H1 (cell line): ENCODE results near the gene WNT11. TPM values are rescaled to one million over a fixed set of nuclear protein-coding genes. Genes with fewer than 3 reads are reported as not detected.

Experiments
- CTCF ChIA-PET: fragments of 300-600 bp; sonication (Branson Sonifier 250); formaldehyde crosslinking; loops from one replicate; lab custom pipeline; 2021; ENCODE audit not compliant: partially characterized antibody; lab: Charles Lee
- POLR2A ChIA-PET: fragments of 300-600 bp; sonication (Branson Sonifier 250); formaldehyde crosslinking; loops from one replicate; lab custom pipeline; 2021; ENCODE audit warnings: inconsistent platforms; ENCODE audit not compliant: partially characterized antibody; lab: Charles Lee
- DNase-seq, 2 experiments: peaks; one replicate each; pipeline versions ENCODE4 v3.0.0 to v3.0.0-alpha.2; 2010 to 2022; ENCODE audit warnings: low spot score in 2 of 2, low read depth in 1 of 2, mixed read lengths in 1 of 2
- FAIRE-seq: peaks from 2 replicates; lab custom pipeline; 2011; peaks lifted over from hg19 to GRCh38; lab: Jason Lieb, UNC
- H2AFZ ChIP-seq: 2 replicates; pipeline ENCODE4 v1.8.1; 2012; ENCODE audit warnings: low read length, inconsistent platforms
- H2AK5ac ChIP-seq: 2 replicates; pipeline ENCODE4 v1.6.1; 2013; ENCODE audit warnings: low read depth, low read length
- H2BK120ac ChIP-seq: replicated peaks from 2 replicates; pipeline ENCODE3; 2013; ENCODE audit warnings: low read depth, low read length, inconsistent platforms
- H2BK12ac ChIP-seq: 2 replicates; pipeline ENCODE4 v1.6.1; 2013; ENCODE audit warnings: low read depth, low read length
- H2BK15ac ChIP-seq: 2 replicates; pipeline ENCODE4 v1.6.1; 2013; ENCODE audit warnings: low read length
- H2BK20ac ChIP-seq: 2 replicates; pipeline ENCODE4 v1.6.1; 2013; ENCODE audit warnings: low read length
- H2BK5ac ChIP-seq: 2 replicates; pipeline ENCODE4 v1.6.1; 2013; ENCODE audit warnings: low read depth, low read length
- H3K14ac ChIP-seq: 2 replicates; pipeline ENCODE4 v1.6.1; 2013; ENCODE audit warnings: inconsistent platforms; ENCODE audit not compliant: insufficient read length
- H3K18ac ChIP-seq: 2 replicates; pipeline ENCODE4 v1.6.1; 2013; ENCODE audit warnings: low read length; ENCODE audit errors: extremely low read depth
- H3K23ac ChIP-seq: 2 replicates; pipeline ENCODE4 v1.6.1; 2013; ENCODE audit warnings: inconsistent platforms; ENCODE audit not compliant: insufficient read length
- H3K23me2 ChIP-seq: 2 replicates; pipeline ENCODE4 v1.6.1; 2013; ENCODE audit warnings: low read depth, low read length
- H3K27ac ChIP-seq: 2 replicates; pipeline ENCODE4 v1.6.1; 2011; ENCODE audit warnings: low read depth, low read length, inconsistent platforms
- H3K27me3 ChIP-seq, 4 experiments: replicated peaks in 1 of 4; 1 replicate in 1 of 4; 2 replicates in 3 of 4; pipeline versions ENCODE4 v1.6.1 to v1.8.1; 2011 to 2013; ENCODE audit warnings: low read length in 3 of 4, mild to moderate bottlenecking in 3 of 4, inconsistent platforms in 2 of 4, mixed read lengths in 2 of 4, moderate library complexity in 1 of 4; ENCODE audit not compliant: control insufficient read depth in 3 of 4, insufficient read depth in 3 of 4; ENCODE audit errors: extremely low read depth in 1 of 4
- H3K36me3 ChIP-seq, 4 experiments: 2 replicates each; pipeline versions ENCODE4 v1.6.1 to v1.8.1; 2011 to 2013; ENCODE audit warnings: mild to moderate bottlenecking in 4 of 4, low read length in 3 of 4, moderate library complexity in 2 of 4, control low read depth in 1 of 4, inconsistent platforms in 1 of 4; ENCODE audit not compliant: insufficient read depth in 4 of 4, control insufficient read depth in 2 of 4
- H3K4ac ChIP-seq: replicated peaks from 2 replicates; pipeline ENCODE3; 2013; ENCODE audit warnings: low read length, low read depth, mixed read lengths, inconsistent platforms; ENCODE audit not compliant: insufficient read length
- H3K4me1 ChIP-seq, 4 experiments: replicated peaks in 1 of 4; 1 replicate in 1 of 4; 2 replicates in 3 of 4; pipeline versions ENCODE4 v1.6.1 to v1.8.1; 2011 to 2013; ENCODE audit warnings: low read length in 3 of 4, inconsistent platforms in 2 of 4, mixed read lengths in 1 of 4; ENCODE audit not compliant: insufficient read depth in 4 of 4, control insufficient read depth in 3 of 4
- H3K4me2 ChIP-seq, 2 experiments: 2 replicates each; pipeline versions ENCODE4 v1.6.1 to v1.8.1; 2011 to 2013; ENCODE audit warnings: low read depth in 2 of 2, low read length in 2 of 2, control low read depth in 1 of 2, inconsistent platforms in 1 of 2, mild to moderate bottlenecking in 1 of 2; ENCODE audit not compliant: insufficient read depth in 1 of 2
- H3K4me3 ChIP-seq, 4 experiments: fragments of 200-600, 300-600 bp in 1 of 4; sonication (generic), shearing (Covaris generic), sonication (Bioruptor Twin) in 1 of 4; 2 replicates each; pipeline versions ENCODE4 v1.5.1 to v1.8.1; 2011 to 2016; ENCODE audit warnings: low read length in 4 of 4, low read depth in 3 of 4, control low read depth in 2 of 4, inconsistent platforms in 2 of 4, mild to moderate bottlenecking in 2 of 4, mixed read lengths in 1 of 4, moderate library complexity in 1 of 4; ENCODE audit not compliant: insufficient read depth in 2 of 4; ENCODE audit errors: extremely low read depth in 1 of 4
- H3K56ac ChIP-seq: replicated peaks from 2 replicates; pipeline ENCODE3; 2013; ENCODE audit warnings: low read depth, mild to moderate bottlenecking, mixed read lengths, low read length, inconsistent platforms; ENCODE audit not compliant: insufficient read length
- H3K79me1 ChIP-seq: 2 replicates; pipeline ENCODE4 v1.6.1; 2013; ENCODE audit warnings: low read depth, low read length, control low read depth
- H3K79me2 ChIP-seq, 2 experiments: 2 replicates each; pipeline versions ENCODE4 v1.6.1 to v1.8.1; 2012 to 2013; ENCODE audit warnings: low read length in 2 of 2, mild to moderate bottlenecking in 2 of 2, inconsistent platforms in 1 of 2; ENCODE audit not compliant: insufficient read depth in 2 of 2, control insufficient read depth in 1 of 2
- H3K9ac ChIP-seq, 4 experiments: replicated peaks in 1 of 4; 1 replicate in 1 of 4; 2 replicates in 3 of 4; pipeline versions ENCODE4 v1.6.1 to v1.8.1; 2011 to 2013; ENCODE audit warnings: low read depth in 3 of 4, low read length in 3 of 4, control low read depth in 2 of 4, mild to moderate bottlenecking in 2 of 4, moderate library complexity in 2 of 4, inconsistent platforms in 1 of 4; ENCODE audit errors: extremely low read depth in 1 of 4
- H3K9me3 ChIP-seq, 2 experiments: 2 replicates each; pipeline versions ENCODE4 v1.6.1 to v1.8.1; 2012 to 2013; ENCODE audit warnings: mild to moderate bottlenecking in 2 of 2, moderate library complexity in 2 of 2, control low read depth in 1 of 2, inconsistent platforms in 1 of 2, low read depth in 1 of 2, low read length in 1 of 2, mixed read lengths in 1 of 2; ENCODE audit not compliant: insufficient read depth in 2 of 2
- H4K20me1 ChIP-seq, 2 experiments: replicated peaks in 1 of 2; 2 replicates each; pipeline versions ENCODE3 to v1.8.1; 2011 to 2013; ENCODE audit warnings: inconsistent platforms in 2 of 2, low read length in 2 of 2, mild to moderate bottlenecking in 1 of 2; ENCODE audit not compliant: insufficient read depth in 2 of 2, control insufficient read depth in 1 of 2
- H4K5ac ChIP-seq: 2 replicates; pipeline ENCODE4 v1.6.1; 2013; ENCODE audit warnings: low read length, low read depth, mixed read lengths, inconsistent platforms; ENCODE audit not compliant: insufficient read length
- H4K8ac ChIP-seq: 2 replicates; pipeline ENCODE4 v1.8.0; 2013; ENCODE audit warnings: mild to moderate bottlenecking, moderate library complexity, low read length, inconsistent platforms; ENCODE audit not compliant: insufficient read depth; ENCODE audit errors: extremely low read depth
- H4K91ac ChIP-seq: replicated peaks from 2 replicates; pipeline ENCODE3; 2013; ENCODE audit warnings: low read length, mixed read lengths, inconsistent platforms; ENCODE audit not compliant: insufficient read length
- BACH1 ChIP-seq: IDR thresholded peaks from 2 replicates; pipeline ENCODE4 v1.6.1; 2012; ENCODE audit warnings: low read length, improper control_type of control experiment
- BCL11A ChIP-seq, 2 experiments: IDR thresholded peaks; one replicate each; pipeline ENCODE4 v1.6.1; 2011; ENCODE audit warnings: low read depth in 2 of 2, low read length in 2 of 2, mild to moderate bottlenecking in 2 of 2
- CBX8 ChIP-seq: fragments of 300-800, 300-1000 bp; sonication (generic); IDR thresholded peaks from 2 replicates; pipeline ENCODE4 v1.7.1; 2016; ENCODE audit warnings: low read depth, low read length, borderline replicate concordance
- GTF2F1 ChIP-seq: IDR thresholded peaks from 2 replicates; pipeline ENCODE4 v1.6.1; 2012; ENCODE audit warnings: low read depth, low read length, improper control_type of control experiment, borderline replicate concordance
- HDAC6 ChIP-seq: IDR thresholded peaks from one replicate; pipeline ENCODE4 v1.7.1; 2012; ENCODE audit warnings: low read depth, mild to moderate bottlenecking, inconsistent platforms, low read length, moderate library complexity
- JUN ChIP-seq: IDR thresholded peaks from 2 replicates; pipeline ENCODE4 v1.6.1; 2011; ENCODE audit warnings: low read depth, mild to moderate bottlenecking, improper control_type of control experiment, low read length
- PHF8 ChIP-seq: fragments of 200-600 bp; sonication (generic); conservative IDR thresholded peaks from 2 replicates; pipeline ENCODE4 v1.7.1; 2012; ENCODE audit warnings: low read depth, mild to moderate bottlenecking, inconsistent platforms, low read length, moderate library complexity
- RXRA ChIP-seq: IDR thresholded peaks from 2 replicates; pipeline ENCODE4 v1.6.1; 2011; ENCODE audit warnings: low read depth, mild to moderate bottlenecking, low read length, moderate library complexity; ENCODE audit not compliant: insufficient read depth
- SIN3A ChIP-seq, 2 experiments: IDR thresholded peaks in 1 of 2; conservative IDR thresholded peaks in 1 of 2; 2 replicates each; pipeline ENCODE4 v1.6.1; 2011 to 2012; ENCODE audit warnings: low read length in 2 of 2, improper control_type of control experiment in 1 of 2, low read depth in 1 of 2, mild to moderate bottlenecking in 1 of 2
- SIX5 ChIP-seq: IDR thresholded peaks from 2 replicates; pipeline ENCODE4 v1.6.1; 2011; ENCODE audit warnings: mild to moderate bottlenecking, low read depth, low read length
- SP1 ChIP-seq: IDR thresholded peaks from 2 replicates; pipeline ENCODE4 v1.6.1; 2011; ENCODE audit warnings: low read depth, low read length
- TAF7 ChIP-seq: optimal IDR thresholded peaks from 2 replicates; pipeline ENCODE3; 2011; ENCODE audit warnings: low read depth, mild to moderate bottlenecking, inconsistent platforms, low read length, moderate library complexity, borderline replicate concordance
- TCF12 ChIP-seq: IDR thresholded peaks from 2 replicates; pipeline ENCODE4 v1.6.1; 2011; ENCODE audit warnings: low read depth, mild to moderate bottlenecking, low read length
- TEAD4 ChIP-seq: IDR thresholded peaks from 2 replicates; pipeline ENCODE4 v1.6.1; 2012; ENCODE audit warnings: low read depth, low read length, inconsistent platforms, mixed read lengths
- YY1 ChIP-seq: IDR thresholded peaks from 2 replicates; pipeline ENCODE4 v1.6.1; 2011; ENCODE audit warnings: low read depth, mild to moderate bottlenecking, low read length
- ZNF274 ChIP-seq: IDR thresholded peaks from 2 replicates; pipeline ENCODE4 v1.7.0; 2012; ENCODE audit warnings: low read length, borderline replicate concordance; ENCODE audit errors: extremely low read depth
- WGBS, 2 experiments: shearing (Covaris generic) in 1 of 2; methylation state at CpG; one replicate each; pipeline versions ENCODE4 v1.1.6 to v1.1.7; 2013 to 2015; ENCODE audit warnings: low lambda C conversion rate in 2 of 2, mixed read lengths in 2 of 2, inconsistent platforms in 1 of 2, low coverage in 1 of 2, missing lambda C conversion rate in 1 of 2; ENCODE audit not compliant: insufficient replicate concordance in 2 of 2, insufficient coverage in 1 of 2, insufficient read length in 1 of 2; ENCODE audit errors: extremely low coverage in 1 of 2, missing lambda C conversion rate in 1 of 2; 5-methylcytosine and 5-hydroxymethylcytosine counted together
- polyA plus RNA-seq, 7 experiments: library from polyadenylated mRNA; depleted of rRNA in 3 of 7; stranded (reverse) in 5 of 7; unstranded in 2 of 7; fragments of >200 nt in 5 of 7; fragments of 200-250 nt in 2 of 7; gene quantifications; 1 replicate in 5 of 7; 2 replicates in 1 of 7; 4 replicates in 1 of 7; pipeline versions ENCODE4 v1.2.1 to v1.2.3, GENCODE V29; 2011 to 2013; ENCODE audit warnings: missing spikeins in 2 of 7, mixed read lengths in 2 of 7
- total RNA-seq: library from RNA; stranded (reverse); fragmentation: NEBNext Ultra II Directional; extraction: Animal tissue kit (Norgen Biotek cat#: 25700); gene quantifications from 2 replicates; pipeline ENCODE4 v1.2.1, GENCODE V29; 2021

Gene WNT11
- total and polyA plus RNA-seq, 2 of the 8 experiments (the other 6 are each of a cell fraction or from before 2014, with no cell fraction given) = 0.11 to 0.45 TPM

DNA sequence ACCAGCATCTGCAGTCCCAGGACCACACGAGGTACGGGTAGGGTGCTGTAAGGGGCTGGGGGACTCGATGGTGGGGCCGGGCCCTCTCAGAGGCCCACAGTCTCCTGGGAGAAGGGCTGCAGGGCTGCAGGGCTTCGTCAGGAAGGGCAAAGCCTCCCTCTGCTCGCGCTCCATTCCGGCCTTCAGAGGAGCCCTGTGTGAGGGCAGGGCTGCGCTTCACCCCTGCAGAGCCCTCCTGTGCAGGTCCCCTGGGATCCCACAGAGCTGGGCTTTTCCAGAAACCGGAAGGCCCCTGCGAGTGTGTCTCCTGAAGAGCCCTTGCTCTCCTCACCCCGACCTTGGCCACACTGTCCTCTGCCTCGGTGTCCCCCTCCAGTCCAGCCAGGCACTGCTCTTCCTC lies 27.2 kb downstream of the WNT11 start:
- Histone ChIP-seq H2BK20ac (no peak overlapping the region), H3K56ac (no peak overlapping the region), H3K23ac (no peak overlapping the region), H4K5ac (no peak overlapping the region), H3K4me3 (no peak overlapping the region), H3K79me1 (no peaks in the 10 kb centered on the region), H2AK5ac (no peak overlapping the region), H3K14ac (no peak overlapping the region), H3K18ac (no peak overlapping the region), H3K27me3 (no peaks in the 10 kb centered on the region), H3K9me3 (no peaks in the 10 kb centered on the region), H3K4me2 (no peak overlapping the region), H4K8ac (no peak overlapping the region), H2AFZ (no peak overlapping the region), H4K20me1 (no peaks in the 10 kb centered on the region), H2BK12ac (no peak overlapping the region), H3K9ac (no peak overlapping the region), H3K4ac (no peak overlapping the region), H2BK120ac (no peak overlapping the region), H4K91ac (no peak overlapping the region), H3K4me1 (peaks cover 0 to 4% (median 2%) of the 10 kb centered on the region in 4 experiments; a peak in 2 of 7 replicates), H2BK15ac (no peak overlapping the region), H3K79me2 (no peaks in the 10 kb centered on the region), H2BK5ac (no peak overlapping the region), H3K23me2 (peaks cover 2% of the 10 kb centered on the region; the same call in 1 of the 2 replicates), H3K36me3 (no peaks in the 10 kb centered on the region), H3K27ac (no peak overlapping the region)
- 92% methylated on average over 13 of the region's 13 CpGs; no CpG with 5 or more reads in 1 of the 2 experiments for WGBS, 2 experiments
- POLR2A ChIA-PET = no interaction called here
- DNase-seq = no peak
- no peak for FAIRE-seq
- CTCF ChIA-PET = interaction anchor here (0.6 to 1.7 kb wide), 3 partner anchors 28 to 623 kb away, joined by 4 to 5 read pairs (median 4); no protein-coding TSS in a partner anchor
- no peak for TF ChIP-seq SIN3A (conservative IDR thresholded peaks at IDR 0.05 in 1 of 2, IDR thresholded peaks at IDR 0.05 in 1 of 2; ENCODE audit: low read depth in 1 of 2, low read length in 2 of 2)
- no peak for TF ChIP-seq HDAC6
- TF ChIP-seq CBX8 = no peak
- TF ChIP-seq PHF8 = no peak
- no peak for TF ChIP-seq TCF12
- no peak for TF ChIP-seq BCL11A (IDR thresholded peaks at IDR 0.05; ENCODE audit: low read depth in 2 of 2, low read length in 2 of 2)
- TF ChIP-seq TEAD4 = no peak
- no peak for TF ChIP-seq TAF7
- no peak for TF ChIP-seq YY1
- TF ChIP-seq SIX5 = no peak
- no peak for TF ChIP-seq SP1
- TF ChIP-seq JUN = no peak
- TF ChIP-seq GTF2F1 = no peak
- no peak for TF ChIP-seq ZNF274
- TF ChIP-seq RXRA = no peak
- TF ChIP-seq BACH1 = no peak
